HepG2 (cell line): ENCODE results near the gene EIF5. TPM values are rescaled to one million over a fixed set of nuclear protein-coding genes. Genes with fewer than 3 reads are reported as not detected.

Experiments used
- ELF1 ChIP-seq: sonication (generic); formaldehyde crosslinking; IDR thresholded peaks from 2 replicates; pipeline ENCODE4 v1.4.0; 2020; ENCODE audit warnings: missing genetic modification reagents
- FUBP1 ChIP-seq: sonication (generic); formaldehyde crosslinking; IDR thresholded peaks from 2 replicates; pipeline ENCODE4 v1.5.1; 2020; ENCODE audit warnings: missing genetic modification reagents, mild to moderate bottlenecking, borderline replicate concordance
- HIVEP1 ChIP-seq: sonication (generic); formaldehyde crosslinking; IDR thresholded peaks from 2 replicates; pipeline ENCODE4 v1.4.0; 2020; ENCODE audit warnings: mild to moderate bottlenecking, missing genetic modification reagents
- KDM6A ChIP-seq: IDR thresholded peaks from 2 replicates; pipeline ENCODE4 v1.6.1; 2016; ENCODE audit warnings: low read depth
- MTERF4 ChIP-seq: sonication (generic); formaldehyde crosslinking; IDR thresholded peaks from 2 replicates; pipeline ENCODE4 v1.8.0; 2023; ENCODE audit warnings: mild to moderate bottlenecking, missing genetic modification reagents
- SRSF9 ChIP-seq: fragments of 200-400 bp; formaldehyde crosslinking; IDR thresholded peaks from 2 replicates; pipeline ENCODE4 v1.6.1; 2018; ENCODE audit warnings: borderline replicate concordance, mild to moderate bottlenecking, low read depth, low read length; ENCODE audit not compliant: insufficient read depth, poor library complexity, severe bottlenecking
- SSRP1 ChIP-seq: IDR thresholded peaks from 2 replicates; pipeline ENCODE4 v1.6.1; 2016; ENCODE audit warnings: control low read depth
- THAP7 ChIP-seq: sonication (generic); formaldehyde crosslinking; IDR thresholded peaks from 2 replicates; pipeline ENCODE4 v1.8.1; 2023; ENCODE audit warnings: mild to moderate bottlenecking, missing genetic modification reagents
- USF2 ChIP-seq, 2 experiments: sonication (generic) in 1 of 2; formaldehyde crosslinking in 1 of 2; IDR thresholded peaks; 2 replicates each; pipeline versions ENCODE4 v1.5.1 to v1.6.1; 2011 to 2020; ENCODE audit warnings: borderline replicate concordance in 1 of 2, low read depth in 1 of 2, low read length in 1 of 2, mild to moderate bottlenecking in 1 of 2, missing genetic modification reagents in 1 of 2, moderate library complexity in 1 of 2
- ZBTB40 ChIP-seq, 2 experiments: fragments of 450-650 bp in 1 of 2; sonication (generic) in 1 of 2; formaldehyde crosslinking in 1 of 2; IDR thresholded peaks; 2 replicates each; pipeline versions ENCODE4 v1.6.1 to v1.8.0; 2016 to 2022; ENCODE audit warnings: antibody characterized with exemption in 1 of 2, mild to moderate bottlenecking in 1 of 2, missing genetic modification reagents in 1 of 2
- ZNF335 ChIP-seq: sonication (generic); formaldehyde crosslinking; IDR thresholded peaks from 2 replicates; pipeline ENCODE4 v1.4.0; 2020; ENCODE audit warnings: missing genetic modification reagents
- polyA plus RNA-seq, 8 experiments: library from polyadenylated mRNA; depleted of rRNA in 3 of 8; stranded (reverse) in 7 of 8; unstranded in 1 of 8; fragments of >200 nt; fragmentation: Illumina TruSeq in 4 of 8; extraction: Trizol in 4 of 8; gene quantifications; 2 replicates each; pipeline versions ENCODE4 v1.2.1 to v1.2.3, GENCODE V29; 2011 to 2016; ENCODE audit warnings: low read depth in 4 of 8, missing spikeins in 1 of 8, mixed read lengths in 1 of 8; ENCODE audit not compliant: insufficient read depth in 1 of 8
- total RNA-seq, 5 experiments: library from RNA; depleted of rRNA; stranded (reverse); fragments of >200 nt; fragmentation: Illumina TruSeq; extraction: Trizol; gene quantifications; 2 replicates each; pipeline ENCODE4 v1.2.3, GENCODE V29; 2016; ENCODE audit warnings: low read depth in 1 of 5

The EIF5 gene
- total and polyA plus RNA-seq, 2 of the 13 experiments (the other 11 are each of a cell fraction or from before 2014, with no cell fraction given): 189 to 281 TPM

GRCh38 chr14:103315351-103315911 lies 18.6 kb upstream of the EIF5 start (continued):
- TF ChIP-seq HIVEP1 (no peak), SSRP1 (CRISPR knock-in tag) (no peak), ZBTB40 (IDR thresholded peaks at IDR 0.05) (no peak), ZBTB40 (CRISPR knock-in tag; IDR thresholded peaks at IDR 0.05) (no peak), MTERF4 (CRISPR knock-in tag) (no peak), USF2 (IDR thresholded peaks at IDR 0.05; ENCODE audit: low read depth, low read length) (no peak), USF2 (CRISPR knock-in tag; IDR thresholded peaks at IDR 0.05; ENCODE audit: borderline replicate concordance) (no peak), ZNF335 (CRISPR knock-in tag) (no peak; the same call in 1 of the 2 replicates), THAP7 (CRISPR knock-in tag) (no peak), SRSF9 (no peak), KDM6A (no peak), ELF1 (no peak), FUBP1 (no peak)
